Right lobe of liver (tissue), 4 donors: Measurements from ENCODE around the gene RIMBP2.

Source experiments
- CTCF ChIP-seq, 4 donors: fragments of 200-600 bp in 3 of 4; fragments of 450-650 bp in 1 of 4; IDR thresholded peaks; one replicate each; pipeline versions ENCODE4 v1.5.1 to v1.8.0; 2016 to 2022; ENCODE audit warnings: antibody characterized with exemption in 4 of 4, mild to moderate bottlenecking in 2 of 4
- POLR2A ChIP-seq: fragments of 450-650 bp; IDR thresholded peaks from one replicate; pipeline ENCODE4 v1.6.1; 2017; ENCODE audit warnings: antibody characterized with exemption, mild to moderate bottlenecking
- donor health status: DM: no; HTN: no; CAD: no.
- donor health status: DM: no; HTN: no; CAD: no.
- donor health status: DM: no; HTN: yes; CAD: no.

GRCh38 chr12:130477701-130478100 is 238.4 kb downstream of the RIMBP2 start:
- TF ChIP-seq CTCF (IDR thresholded peaks at IDR 0.05) (no peak), POLR2A (no peak)
